Central memory CD8-positive, alpha-beta T cell (primary cell): Measurements from ENCODE around the gene FBXL19.
A peak's percentile ranks its signal among the peaks of the same experiment; 100 is the strongest.

Experiments used
- ATAC-seq: fragments of 150-1000 bp; cut with Tn5 transposase; replicated peaks from 2 replicates; pipeline ENCODE4 v1.10.0; 2022; ENCODE audit warnings: mild to moderate bottlenecking, moderate FRiP score, moderate number of reproducible peaks; ENCODE audit not compliant: poor library complexity, severe bottlenecking; ENCODE audit errors: extremely low read depth
- DNase-seq, 2 donors: peaks; one replicate each; pipeline ENCODE4 v3.0.0; 2021; ENCODE audit warnings: low spot score in 2 of 2
- H3K27ac Mint-ChIP-seq: one replicate; pipeline ENCODE4 v1.8.0; 2022; ENCODE audit warnings: low read depth, mild to moderate bottlenecking, moderate library complexity, mixed read lengths
- H3K27me3 Mint-ChIP-seq: one replicate; pipeline ENCODE4 v1.8.0; 2022; ENCODE audit warnings: mixed read lengths
- H3K36me3 Mint-ChIP-seq: one replicate; pipeline ENCODE4 v1.8.0; 2022; ENCODE audit warnings: mild to moderate bottlenecking, moderate library complexity, mixed read lengths; ENCODE audit not compliant: insufficient read depth
- H3K4me1 Mint-ChIP-seq: one replicate; pipeline ENCODE4 v1.8.0; 2022; ENCODE audit warnings: mixed read lengths
- H3K4me3 Mint-ChIP-seq: one replicate; pipeline ENCODE4 v1.8.0; 2022; ENCODE audit warnings: mild to moderate bottlenecking, moderate library complexity, mixed read lengths
- H3K9me3 Mint-ChIP-seq: one replicate; pipeline ENCODE4 v1.8.0; 2022; ENCODE audit warnings: mixed read lengths

The FBXL19 gene, protein sequence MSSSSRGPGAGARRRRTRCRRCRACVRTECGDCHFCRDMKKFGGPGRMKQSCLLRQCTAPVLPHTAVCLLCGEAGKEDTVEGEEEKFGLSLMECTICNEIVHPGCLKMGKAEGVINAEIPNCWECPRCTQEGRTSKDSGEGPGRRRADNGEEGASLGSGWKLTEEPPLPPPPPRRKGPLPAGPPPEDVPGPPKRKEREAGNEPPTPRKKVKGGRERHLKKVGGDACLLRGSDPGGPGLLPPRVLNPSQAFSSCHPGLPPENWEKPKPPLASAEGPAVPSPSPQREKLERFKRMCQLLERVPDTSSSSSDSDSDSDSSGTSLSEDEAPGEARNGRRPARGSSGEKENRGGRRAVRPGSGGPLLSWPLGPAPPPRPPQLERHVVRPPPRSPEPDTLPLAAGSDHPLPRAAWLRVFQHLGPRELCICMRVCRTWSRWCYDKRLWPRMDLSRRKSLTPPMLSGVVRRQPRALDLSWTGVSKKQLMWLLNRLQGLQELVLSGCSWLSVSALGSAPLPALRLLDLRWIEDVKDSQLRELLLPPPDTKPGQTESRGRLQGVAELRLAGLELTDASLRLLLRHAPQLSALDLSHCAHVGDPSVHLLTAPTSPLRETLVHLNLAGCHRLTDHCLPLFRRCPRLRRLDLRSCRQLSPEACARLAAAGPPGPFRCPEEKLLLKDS

GRCh38 chr16:30923554-30924075, at the start of gene FBXL19:
TSS of gene FBXL19 (plus strand) at chr16:30923572. CDS start at chr16:30925755, 2,183 bp downstream.
- no peak for DNase-seq
- H3K27me3 Mint-ChIP-seq: no peaks in the 10 kb centered on the region
- H3K9me3 Mint-ChIP-seq: no peaks in the 10 kb centered on the region
- peak within 1 kb of the TSS; percentile 91 for H3K27ac Mint-ChIP-seq
- H3K4me1 Mint-ChIP-seq: peaks cover 21% of the 10 kb centered on the region
- ATAC-seq: no peak
- peaks cover 1% of the 10 kb centered on the region for H3K36me3 Mint-ChIP-seq
- peak within 1 kb of the TSS; percentile 89 for H3K4me3 Mint-ChIP-seq

GRCh38 chr16:30874244-30874820, 49.0 kb upstream of the FBXL19 start:
- no peak for ATAC-seq
- H3K36me3 Mint-ChIP-seq: peaks cover 21% of the 10 kb centered on the region
- H3K27me3 Mint-ChIP-seq: no peaks in the 10 kb centered on the region
- H3K4me3 Mint-ChIP-seq: peak overlapping the region; percentile 95
- no peak for DNase-seq
- H3K4me1 Mint-ChIP-seq: peaks cover 43% of the 10 kb centered on the region
- H3K9me3 Mint-ChIP-seq: no peaks in the 10 kb centered on the region
- peak overlapping the region; percentile 90 for H3K27ac Mint-ChIP-seq

GRCh38 chr16:30874821-30875717, 48.3 kb upstream of the FBXL19 start:
- Mint-ChIP-seq H3K4me3 (peak overlapping the region; percentile 95), H3K27ac (peak overlapping the region; percentile 90), H3K27me3 (no peaks in the 10 kb centered on the region), H3K36me3 (peaks cover 21% of the 10 kb centered on the region), H3K4me1 (peaks cover 43% of the 10 kb centered on the region), H3K9me3 (no peaks in the 10 kb centered on the region)
- ATAC-seq (peak; percentile 78), DNase-seq (peak; percentile 79 to 81)

- no peak for DNase-seq
- Mint-ChIP-seq H3K27me3 (no peaks in the 10 kb centered on the region), H3K36me3 (peaks cover 23% of the 10 kb centered on the region), H3K9me3 (no peaks in the 10 kb centered on the region), H3K27ac (peak overlapping the region; percentile 90), H3K4me1 (peaks cover 43% of the 10 kb centered on the region), H3K4me3 (peak overlapping the region; percentile 95)
- peak; percentile 30 for ATAC-seq
These were observed 47.2 kb upstream of the FBXL19 start for GRCh38 chr16:30875871-30876801.

GRCh38 chr16:30876867-30877266, 46.5 kb upstream of the FBXL19 start:
- Mint-ChIP-seq H3K27me3 (no peaks in the 10 kb centered on the region), H3K4me1 (peaks cover 40% of the 10 kb centered on the region), H3K9me3 (no peaks in the 10 kb centered on the region), H3K4me3 (peak overlapping the region; percentile 95), H3K36me3 (peaks cover 24% of the 10 kb centered on the region), H3K27ac (peak overlapping the region; percentile 90)
- no peak for ATAC-seq
- no peak for DNase-seq

DNA sequence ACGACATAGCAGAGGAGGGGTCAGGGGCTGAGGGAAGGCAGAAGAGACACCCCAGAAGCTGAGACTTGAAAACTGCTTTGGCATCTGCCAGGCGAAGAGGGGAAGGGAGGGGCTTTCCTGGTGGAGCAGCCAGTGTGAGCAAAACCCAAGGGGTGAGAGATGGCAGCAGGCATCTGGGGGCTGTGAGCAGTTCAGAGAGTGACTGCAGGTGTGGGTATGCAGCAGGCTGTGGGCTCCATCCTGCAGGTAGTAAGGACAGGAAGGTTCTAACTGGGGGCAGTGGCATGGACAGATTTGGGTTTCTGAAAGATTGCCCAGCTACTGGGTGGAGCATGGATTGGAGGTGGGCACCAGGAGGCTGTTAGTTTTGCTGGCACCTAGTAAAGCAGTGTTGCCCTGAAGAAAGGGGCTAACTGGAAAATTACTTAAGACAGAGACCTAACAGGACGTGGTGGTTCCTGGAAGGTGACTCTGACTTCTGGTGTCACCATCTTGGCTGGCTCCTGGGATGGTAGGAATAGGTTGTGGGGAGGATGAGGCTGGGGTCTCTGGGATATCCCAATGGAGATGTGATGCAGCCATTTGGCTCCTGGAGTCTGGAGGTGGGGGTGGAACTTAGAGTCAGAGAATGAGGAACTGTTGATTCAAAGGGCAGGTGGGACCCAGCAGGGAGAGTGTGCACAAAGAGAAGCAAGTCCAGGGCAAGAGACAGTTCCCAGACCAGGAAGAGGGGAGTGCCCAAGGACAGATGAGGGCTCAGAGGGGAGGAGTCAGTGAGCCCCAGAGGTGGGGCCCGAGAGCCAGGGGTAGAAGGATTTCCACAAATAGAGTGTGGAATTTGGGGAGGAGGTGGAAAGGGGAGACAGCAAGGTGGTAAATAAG, 40.7 kb upstream of the FBXL19 start:
- peak overlapping the region; percentile 79 for H3K27ac Mint-ChIP-seq
- no peak overlapping the region for H3K4me3 Mint-ChIP-seq
- H3K9me3 Mint-ChIP-seq: no peaks in the 10 kb centered on the region
- H3K27me3 Mint-ChIP-seq: no peaks in the 10 kb centered on the region
- H3K4me1 Mint-ChIP-seq: peaks cover 24% of the 10 kb centered on the region
- ATAC-seq: no peak
- peaks cover 31% of the 10 kb centered on the region for H3K36me3 Mint-ChIP-seq
- no peak for DNase-seq

GRCh38 chr16:30884760-30885159, 38.6 kb upstream of the FBXL19 start:
- Mint-ChIP-seq H3K36me3 (peaks cover 34% of the 10 kb centered on the region), H3K4me3 (no peak overlapping the region), H3K27ac (peak overlapping the region; percentile 8), H3K4me1 (peaks cover 29% of the 10 kb centered on the region), H3K27me3 (no peaks in the 10 kb centered on the region), H3K9me3 (no peaks in the 10 kb centered on the region)
- DNase-seq (no peak), ATAC-seq (no peak)

DNA sequence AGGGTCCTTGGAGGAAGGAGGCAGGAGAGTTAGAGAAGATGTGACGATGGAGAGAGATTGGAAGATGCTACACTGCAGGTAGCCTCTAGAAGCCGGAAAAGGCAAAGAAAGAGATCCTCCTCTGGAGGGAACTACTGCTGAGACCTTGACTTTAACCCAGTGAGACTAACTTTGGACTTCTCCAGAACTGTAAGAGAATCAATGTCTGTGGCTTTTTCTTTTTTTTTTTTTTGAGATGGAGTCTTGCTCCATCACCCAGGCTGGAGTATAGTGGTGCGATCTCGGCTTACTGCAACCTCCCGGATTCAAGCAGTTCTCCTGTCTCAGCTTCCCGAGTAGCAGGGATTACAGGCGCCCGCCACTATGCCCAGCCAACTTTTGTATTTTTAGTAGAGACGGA, 38.2 kb upstream of the FBXL19 start:
- Mint-ChIP-seq H3K9me3 (no peaks in the 10 kb centered on the region), H3K36me3 (peaks cover 37% of the 10 kb centered on the region), H3K4me3 (no peak overlapping the region), H3K27ac (peak overlapping the region; percentile 8), H3K4me1 (peaks cover 29% of the 10 kb centered on the region), H3K27me3 (no peaks in the 10 kb centered on the region)
- DNase-seq: no peak
- no peak for ATAC-seq

GRCh38 chr16:30886145-30886544, 37.2 kb upstream of the FBXL19 start:
- Mint-ChIP-seq H3K4me3 (no peak overlapping the region), H3K36me3 (peaks cover 41% of the 10 kb centered on the region), H3K27ac (no peak overlapping the region), H3K4me1 (peaks cover 30% of the 10 kb centered on the region), H3K27me3 (no peaks in the 10 kb centered on the region), H3K9me3 (no peaks in the 10 kb centered on the region)
- DNase-seq (no peak), ATAC-seq (no peak)

- H3K27ac Mint-ChIP-seq: no peak overlapping the region
- H3K4me3 Mint-ChIP-seq: no peak overlapping the region
- peaks cover 34% of the 10 kb centered on the region for H3K36me3 Mint-ChIP-seq
- ATAC-seq (no peak), DNase-seq (no peak)
- no peaks in the 10 kb centered on the region for H3K9me3 Mint-ChIP-seq
- H3K27me3 Mint-ChIP-seq: no peaks in the 10 kb centered on the region
- H3K4me1 Mint-ChIP-seq: peaks cover 32% of the 10 kb centered on the region
These were observed 35.4 kb upstream of the FBXL19 start for GRCh38 chr16:30887927-30888326.
